ENCODE results near the gene OCIAD1.

Gene OCIAD1

GRCh38 chr4:48908687-48909086, 77.8 kb downstream of the OCIAD1 start:
- no peaks in the 10 kb centered on the region for H4K20me1 ChIP-seq (ENCODE audit: insufficient read depth, low read length)
- no peak for DNase-seq
- H3K4me2 ChIP-seq (ENCODE audit: low read depth, low read length) = no peak overlapping the region
- H3K4me3 ChIP-seq (ENCODE audit: low read length) = no peak overlapping the region
- no peak overlapping the region for H3K9ac ChIP-seq (ENCODE audit: low read length)
- H3K36me3 ChIP-seq (replicated peaks; ENCODE audit: insufficient read depth, low read length) = no peaks in the 10 kb centered on the region
- no peak overlapping the region for H3K27ac ChIP-seq (ENCODE audit: low read length)
- H3K9me3 ChIP-seq (replicated peaks; ENCODE audit: insufficient read depth, low read length) = no peaks in the 10 kb centered on the region
- no peaks in the 10 kb centered on the region for H3K9me2 ChIP-seq (replicated peaks; ENCODE audit: insufficient read depth, low read length)
- no peak overlapping the region for H2AFZ ChIP-seq (ENCODE audit: low read length)
- H3F3A ChIP-seq (ENCODE audit: insufficient read depth, low read length) = no peaks in the 10 kb centered on the region; the same call in 1 of the 2 replicates
- TF ChIP-seq, protein P1, sequence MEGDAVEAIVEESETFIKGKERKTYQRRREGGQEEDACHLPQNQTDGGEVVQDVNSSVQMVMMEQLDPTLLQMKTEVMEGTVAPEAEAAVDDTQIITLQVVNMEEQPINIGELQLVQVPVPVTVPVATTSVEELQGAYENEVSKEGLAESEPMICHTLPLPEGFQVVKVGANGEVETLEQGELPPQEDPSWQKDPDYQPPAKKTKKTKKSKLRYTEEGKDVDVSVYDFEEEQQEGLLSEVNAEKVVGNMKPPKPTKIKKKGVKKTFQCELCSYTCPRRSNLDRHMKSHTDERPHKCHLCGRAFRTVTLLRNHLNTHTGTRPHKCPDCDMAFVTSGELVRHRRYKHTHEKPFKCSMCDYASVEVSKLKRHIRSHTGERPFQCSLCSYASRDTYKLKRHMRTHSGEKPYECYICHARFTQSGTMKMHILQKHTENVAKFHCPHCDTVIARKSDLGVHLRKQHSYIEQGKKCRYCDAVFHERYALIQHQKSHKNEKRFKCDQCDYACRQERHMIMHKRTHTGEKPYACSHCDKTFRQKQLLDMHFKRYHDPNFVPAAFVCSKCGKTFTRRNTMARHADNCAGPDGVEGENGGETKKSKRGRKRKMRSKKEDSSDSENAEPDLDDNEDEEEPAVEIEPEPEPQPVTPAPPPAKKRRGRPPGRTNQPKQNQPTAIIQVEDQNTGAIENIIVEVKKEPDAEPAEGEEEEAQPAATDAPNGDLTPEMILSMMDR (IDR thresholded peaks at IDR 0.05; ENCODE audit: low read length) = no peak
- no peak for TF ChIP-seq EZH2phosphoT487 (IDR thresholded peaks at IDR 0.05; ENCODE audit: low read length)
- TF ChIP-seq EZH2 (optimal IDR thresholded peaks at IDR 0.05; ENCODE audit: low read depth, low read length) = no peak
- no peaks in the 10 kb centered on the region for H3K27me3 ChIP-seq (replicated peaks; ENCODE audit: insufficient read depth, low read length)
- peaks cover 9% of the 10 kb centered on the region for H3K79me2 ChIP-seq (ENCODE audit: low read length)
- H3K4me1 ChIP-seq (ENCODE audit: low read length) = peaks cover 16% of the 10 kb centered on the region; the same call in 1 of the 2 replicates

DNA sequence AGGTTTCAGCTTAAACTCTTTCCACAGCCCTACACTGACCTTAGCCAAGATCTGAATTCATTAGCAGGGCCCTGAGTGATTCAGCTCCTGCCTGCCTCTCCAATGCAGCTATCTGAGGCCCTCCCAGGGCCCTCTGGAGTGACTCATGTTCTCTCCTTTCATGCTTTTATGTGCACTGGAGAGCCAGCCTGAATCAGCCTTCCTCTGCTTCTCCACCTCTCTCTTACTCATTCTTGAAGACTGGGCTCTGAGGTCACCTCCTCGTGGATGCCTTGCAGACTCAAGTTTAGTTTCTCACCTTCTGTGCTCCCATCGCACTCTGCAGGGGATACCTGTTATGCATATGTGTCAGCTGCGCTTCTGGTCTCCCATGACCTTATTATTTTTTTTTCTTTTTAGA, 78.8 kb downstream of the OCIAD1 start:
- Histone ChIP-seq H3K9me3 (replicated peaks; ENCODE audit: insufficient read depth, low read length) (no peaks in the 10 kb centered on the region), H3K9ac (ENCODE audit: low read length) (no peak overlapping the region), H3K36me3 (replicated peaks; ENCODE audit: insufficient read depth, low read length) (no peaks in the 10 kb centered on the region), H3K27me3 (replicated peaks; ENCODE audit: insufficient read depth, low read length) (no peaks in the 10 kb centered on the region), H3K4me3 (ENCODE audit: low read length) (no peak overlapping the region), H3K4me2 (ENCODE audit: low read depth, low read length) (no peak overlapping the region), H3K4me1 (ENCODE audit: low read length) (peaks cover 8% of the 10 kb centered on the region; the same call in 1 of the 2 replicates), H3K27ac (ENCODE audit: low read length) (no peak overlapping the region), H2AFZ (ENCODE audit: low read length) (no peak overlapping the region), H3F3A (ENCODE audit: insufficient read depth, low read length) (no peaks in the 10 kb centered on the region; the same call in 1 of the 2 replicates), H4K20me1 (ENCODE audit: insufficient read depth, low read length) (no peaks in the 10 kb centered on the region), H3K79me2 (ENCODE audit: low read length) (peaks cover 9% of the 10 kb centered on the region), H3K9me2 (replicated peaks; ENCODE audit: insufficient read depth, low read length) (no peaks in the 10 kb centered on the region)
- no peak for TF ChIP-seq EZH2 (optimal IDR thresholded peaks at IDR 0.05; ENCODE audit: low read depth, low read length)
- no peak for TF ChIP-seq EZH2phosphoT487 (IDR thresholded peaks at IDR 0.05; ENCODE audit: low read length)
- TF ChIP-seq, protein P1 (IDR thresholded peaks at IDR 0.05; ENCODE audit: low read length) = no peak
- DNase-seq = no peak

DNA sequence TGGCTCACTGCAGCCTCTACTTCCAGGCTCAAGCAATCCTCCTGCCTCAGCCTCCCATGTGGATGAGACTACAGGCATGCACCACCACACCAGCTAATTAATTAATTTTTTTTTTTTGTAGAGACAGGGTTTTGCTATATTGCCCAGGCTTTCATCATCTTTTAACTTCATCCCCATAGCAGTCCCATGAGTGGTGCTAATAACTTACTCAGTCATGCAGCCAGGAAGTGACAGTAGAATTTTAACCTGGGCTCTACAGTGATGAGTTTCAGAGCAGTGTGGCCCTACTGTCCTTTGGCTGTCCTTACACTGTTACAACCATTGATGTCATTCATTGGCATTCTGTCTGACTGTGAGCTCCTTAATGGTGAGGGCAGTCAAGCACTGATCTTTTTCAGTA, 79.6 kb downstream of the OCIAD1 start:
- Histone ChIP-seq H3K9me3 (replicated peaks; ENCODE audit: insufficient read depth, low read length) (no peaks in the 10 kb centered on the region), H3K4me2 (ENCODE audit: low read depth, low read length) (no peak overlapping the region), H3K79me2 (ENCODE audit: low read length) (peaks cover 9% of the 10 kb centered on the region), H3K9ac (ENCODE audit: low read length) (no peak overlapping the region), H3K27ac (ENCODE audit: low read length) (no peak overlapping the region), H4K20me1 (ENCODE audit: insufficient read depth, low read length) (no peaks in the 10 kb centered on the region), H3K27me3 (replicated peaks; ENCODE audit: insufficient read depth, low read length) (no peaks in the 10 kb centered on the region), H3F3A (ENCODE audit: insufficient read depth, low read length) (no peaks in the 10 kb centered on the region; the same call in 1 of the 2 replicates), H2AFZ (ENCODE audit: low read length) (no peak overlapping the region), H3K4me1 (ENCODE audit: low read length) (peaks cover 6% of the 10 kb centered on the region; the same call in 1 of the 2 replicates), H3K4me3 (ENCODE audit: low read length) (no peak overlapping the region), H3K36me3 (replicated peaks; ENCODE audit: insufficient read depth, low read length) (no peaks in the 10 kb centered on the region), H3K9me2 (replicated peaks; ENCODE audit: insufficient read depth, low read length) (no peaks in the 10 kb centered on the region)
- no peak for DNase-seq
- TF ChIP-seq, protein P1 (IDR thresholded peaks at IDR 0.05; ENCODE audit: low read length) = no peak
- TF ChIP-seq EZH2 (optimal IDR thresholded peaks at IDR 0.05; ENCODE audit: low read depth, low read length) = no peak
- no peak for TF ChIP-seq EZH2phosphoT487 (IDR thresholded peaks at IDR 0.05; ENCODE audit: low read length)
